ENCODE measurements around the gene HEATR5A.

The HEATR5A gene

GRCh38 chr14:31425905-31426304 lies 5.6 kb upstream of the HEATR5A start:
- DNase-seq: no peak

GRCh38 chr14:31421200-31421599 lies 850 bp upstream of the HEATR5A start:
- DNase-seq: no peak

GRCh38 chr14:31419967-31420318 lies 407 bp downstream of the HEATR5A start:
- DNase-seq: peak; percentile 47 to 55

- DNase-seq: no peak
Observed at GRCh38 chr14:31419179-31419966, 977 bp downstream of the HEATR5A start.

- DNase-seq: no peak
Observed at GRCh38 chr14:31418440-31418839, 1.9 kb downstream of the HEATR5A start.

GRCh38 chr14:31414190-31414833 lies 6.0 kb downstream of the HEATR5A start:
- DNase-seq: no peak

- DNase-seq: peak; percentile 69 to 76
Observed at GRCh38 chr14:31411218-31411727, 9.1 kb downstream of the HEATR5A start.

- peak; percentile 70 to 73 for DNase-seq
Observed at GRCh38 chr14:31410048-31410650, 10.2 kb downstream of the HEATR5A start.

- no peak for DNase-seq
Observed at GRCh38 chr14:31408421-31408820, 11.9 kb downstream of the HEATR5A start.

- no peak for DNase-seq
Observed at GRCh38 chr14:31405599-31406232, 14.6 kb downstream of the HEATR5A start.

GRCh38 chr14:31405106-31405505 lies 15.2 kb downstream of the HEATR5A start:
- no peak for DNase-seq

GRCh38 chr14:31403707-31404106 lies 16.6 kb downstream of the HEATR5A start:
- DNase-seq: no peak

- no peak for DNase-seq
Observed at GRCh38 chr14:31402764-31403439, 17.4 kb downstream of the HEATR5A start.

- no peak for DNase-seq
Observed at GRCh38 chr14:31401369-31401932, 18.9 kb downstream of the HEATR5A start.

GRCh38 chr14:31400031-31400638 lies 20.2 kb downstream of the HEATR5A start:
- no peak for DNase-seq

- DNase-seq: no peak
Observed at GRCh38 chr14:31395572-31396205, 24.7 kb downstream of the HEATR5A start.

- DNase-seq: no peak
Observed at GRCh38 chr14:31395119-31395518, 25.2 kb downstream of the HEATR5A start.

GRCh38 chr14:31391977-31392503 lies 28.3 kb downstream of the HEATR5A start:
- no peak for DNase-seq

- DNase-seq: no peak
Observed at GRCh38 chr14:31391473-31391872, 28.9 kb downstream of the HEATR5A start.

- DNase-seq: no peak
Observed at GRCh38 chr14:31389946-31390345, 30.4 kb downstream of the HEATR5A start.

All from inflammatory macrophage treated with lipopolysaccharide for 1 hour (primary cell).